ENCODE results near the gene LEO1. TPM values are rescaled to one million over a fixed set of nuclear protein-coding genes. Genes with fewer than 3 reads are reported as not detected.
A peak's percentile ranks its signal among the peaks of the same experiment; 100 is the strongest.

LEO1 gene
- total RNA-seq, 1 donor from 2014 or later, result 42.1 TPM

- DNase-seq, result no peak
Observed at GRCh38 chr15:51926809-51927208, 44.8 kb downstream of the LEO1 start.

GRCh38 chr15:51924156-51925068 lies 47.2 kb downstream of the LEO1 start:
- DNase-seq, result peak; percentile 37

DNA sequence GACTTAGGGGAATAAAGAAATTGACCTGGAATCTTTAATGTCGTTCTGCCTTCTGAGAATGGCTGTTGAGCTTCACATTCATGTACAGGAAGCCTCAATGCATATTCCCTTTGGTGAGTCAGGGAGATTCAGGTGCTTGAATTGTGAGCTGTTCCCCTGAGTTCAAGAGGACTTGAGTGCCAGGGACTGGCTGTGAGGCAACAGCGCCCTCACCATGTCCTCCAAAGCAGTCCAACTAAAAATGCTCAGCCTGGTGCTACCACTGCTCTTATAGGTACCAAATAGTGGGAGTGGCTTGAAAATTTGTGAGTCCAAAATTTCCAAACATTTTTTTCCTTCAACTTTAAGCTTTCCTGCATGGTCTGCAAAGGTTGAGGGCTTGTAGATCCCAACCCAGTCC lies 54.1 kb downstream of the LEO1 start:
- no peak for DNase-seq

GRCh38 chr15:51912528-51912927 lies 59.0 kb downstream of the LEO1 start:
- no peak for DNase-seq

GRCh38 chr15:51909584-51909983 lies 62.0 kb downstream of the LEO1 start:
- no peak for DNase-seq

- DNase-seq, result no peak
Observed at GRCh38 chr15:51908316-51908715, 63.3 kb downstream of the LEO1 start.

DNA sequence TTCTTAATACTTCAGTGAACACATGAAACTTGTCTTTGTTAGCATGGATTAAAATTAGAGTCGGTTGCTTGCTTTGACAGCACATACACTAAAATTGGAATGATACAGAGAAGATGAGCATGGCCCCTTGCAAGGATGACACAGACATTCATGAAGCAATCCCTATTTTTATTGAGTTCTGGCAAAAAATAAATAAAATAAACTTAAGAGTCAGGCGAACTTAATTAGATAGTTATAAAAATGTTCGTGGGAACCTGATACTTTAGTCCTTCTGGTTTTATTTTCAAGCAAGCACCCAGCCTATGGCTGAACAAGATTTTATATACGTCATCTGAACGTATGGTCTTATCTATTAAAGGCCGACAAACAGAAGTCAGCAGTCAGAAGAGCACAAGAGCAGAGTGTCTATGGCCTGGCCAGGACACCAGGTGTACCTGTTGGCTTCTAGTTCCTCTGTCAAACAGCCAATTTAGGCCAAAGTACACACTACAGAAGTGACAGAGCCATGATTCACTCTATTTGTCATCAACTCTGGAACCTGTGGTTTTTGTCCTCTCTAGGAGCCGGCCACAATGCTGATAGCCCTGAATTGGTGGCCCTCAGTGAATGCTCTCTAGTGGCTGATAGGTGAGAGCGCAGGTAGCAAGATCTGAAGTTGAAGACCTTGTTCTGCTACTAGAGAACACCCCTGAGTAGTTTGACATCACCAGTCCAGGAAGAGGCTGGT lies 64.3 kb downstream of the LEO1 start:
- no peak for DNase-seq

DNA sequence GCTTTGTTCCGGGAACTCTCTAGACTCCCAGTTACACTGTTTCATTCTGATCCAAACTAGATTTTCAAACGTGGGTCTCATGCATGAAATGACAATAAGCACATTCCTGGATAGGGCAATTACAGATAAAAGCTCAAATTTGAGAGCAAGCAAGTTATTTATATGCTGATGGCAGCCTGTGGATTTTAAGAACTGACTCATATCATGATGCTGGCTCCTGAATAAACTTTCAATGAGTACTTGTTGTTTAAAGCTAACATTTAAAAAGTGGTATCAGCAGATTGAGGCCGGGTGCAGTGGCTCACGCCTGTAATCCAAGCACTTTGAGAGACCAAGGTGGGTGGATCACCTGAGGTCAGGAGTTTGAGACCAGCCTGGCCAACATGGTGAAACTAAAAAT lies 66.6 kb downstream of the LEO1 start:
- no peak for DNase-seq

DNA sequence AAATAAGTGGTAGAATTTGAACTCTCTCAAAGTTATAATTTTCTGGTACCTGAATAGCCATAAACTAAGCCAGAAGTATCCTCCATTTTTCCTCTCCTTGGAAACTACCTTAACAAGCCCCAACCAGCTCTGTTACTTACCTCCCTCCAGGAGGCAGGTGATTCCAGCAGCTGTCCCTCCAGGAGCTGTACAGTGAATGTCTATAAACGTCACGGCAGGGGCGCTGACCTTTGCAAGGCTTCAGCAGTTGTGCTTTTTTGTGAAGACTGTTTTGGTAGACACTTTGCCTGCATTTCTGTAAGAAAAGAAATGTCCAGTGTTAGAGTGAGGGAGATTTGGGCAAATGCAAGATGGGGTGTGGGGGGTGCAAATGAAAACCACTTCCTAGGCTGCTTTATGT lies 67.2 kb downstream of the LEO1 start:
- no peak for DNase-seq

DNA sequence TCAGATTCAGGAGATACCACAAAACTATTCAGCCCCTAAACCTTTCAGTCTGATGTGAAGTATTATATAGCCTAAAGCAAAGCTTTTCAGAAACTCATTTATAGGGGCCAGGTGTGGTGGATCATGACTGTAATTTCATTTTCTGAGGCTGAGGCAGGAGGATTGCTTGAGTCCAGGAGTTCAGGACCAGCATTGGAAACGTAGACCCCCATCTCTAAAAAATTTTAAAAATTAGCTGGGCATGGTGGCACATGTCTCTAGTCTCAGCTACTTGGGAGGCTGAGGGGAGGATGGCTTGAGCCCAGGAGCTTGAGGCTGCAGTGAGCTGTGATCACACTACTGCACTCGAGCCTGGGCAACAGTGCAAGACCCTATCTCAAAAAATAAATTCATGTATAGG lies 82.1 kb downstream of the LEO1 start:
- DNase-seq, result no peak

GRCh38 chr15:51888593-51889195 lies 82.9 kb downstream of the LEO1 start:
- no peak for DNase-seq

Small RNA genes lying within 50 kb of the gene (small RNA-seq; reads per million reads assigned to genes)
- gene RNU6-90P, result not detected

Other genes with a start within 250 kb of the LEO1 start
- gene LYSMD2, start 234.1 kb downstream of the LEO1 start, total RNA-seq, result 21.8 TPM
- gene TMOD2, start 220.2 kb downstream of the LEO1 start, total RNA-seq, result 241 TPM
- gene TMOD3, start 142.1 kb downstream of the LEO1 start, total RNA-seq, result 81.7 TPM
- 98.3 TPM for gene MAPK6, start 47.4 kb upstream of the LEO1 start, total RNA-seq
- gene BCL2L10, start 141.0 kb upstream of the LEO1 start, total RNA-seq, result 0.31 TPM
- gene GNB5, start 219.6 kb upstream of the LEO1 start, total RNA-seq, result 50.2 TPM